NK-92 treated with Interleukin-12 subunit alpha and Interleukin-12 subunit beta, amount 100 ng/mL, for 24 hours (cell line): ENCODE measurements around the gene IDS.
"Not testable (repeated sequence)": the region's sequence is repeated elsewhere in the genome, so short reads cannot be mapped to it uniquely, and the experiment has no call there.

Experiments used
- DNase-seq: peaks from one replicate; lab custom pipeline; 2025; lab: John Stamatoyannopoulos, UW

Gene IDS

GRCh38 chrX:149504915-149505651 lies at the start of gene IDS:
IDS (minus strand) TSS chrX:149505306; CDS start chrX:149505137, 169 bp downstream.
- DNase-seq: peak; percentile 77

GRCh38 chrX:149551939-149552248 lies 46.8 kb upstream of the IDS start:
- not testable (repeated sequence) for DNase-seq

GRCh38 chrX:149551245-149551938 lies 46.3 kb upstream of the IDS start:
- not testable (repeated sequence) for DNase-seq

- not testable (repeated sequence) for DNase-seq
Observed at GRCh38 chrX:149550454-149550853, 45.3 kb upstream of the IDS start.

- not testable (repeated sequence) for DNase-seq
Observed at GRCh38 chrX:149549701-149550100, 44.6 kb upstream of the IDS start, which contains the start of gene HSFX3. HSFX3 (minus strand) TSS chrX:149549924; CDS start chrX:149549852, 72 bp downstream.

- not testable (repeated sequence) for DNase-seq
Observed at GRCh38 chrX:149547782-149548181, 42.7 kb upstream of the IDS start.

GRCh38 chrX:149546962-149547361 lies 41.9 kb upstream of the IDS start:
- DNase-seq: not testable (repeated sequence)

- not testable (repeated sequence) for DNase-seq
Observed at GRCh38 chrX:149545545-149546543, 40.7 kb upstream of the IDS start.

GRCh38 chrX:149541521-149542047 lies 36.5 kb upstream of the IDS start:
- no peak for DNase-seq

GRCh38 chrX:149540621-149541520 lies 35.8 kb upstream of the IDS start, which contains the start of gene EOLA1:
EOLA1 (plus strand) TSS chrX:149541012; CDS start chrX:149545631, 4,619 bp downstream.
- DNase-seq: peak; percentile 87

GRCh38 chrX:149540131-149540620 lies 35.1 kb upstream of the IDS start:
- DNase-seq: peak; percentile 87

GRCh38 chrX:149539283-149540130 lies 34.4 kb upstream of the IDS start:
- DNase-seq: peak; percentile 82

- not testable (repeated sequence) for DNase-seq
Observed at GRCh38 chrX:149537474-149537873, 32.4 kb upstream of the IDS start.

GRCh38 chrX:149534926-149535602 lies 30.0 kb upstream of the IDS start:
- DNase-seq: not testable (repeated sequence)

GRCh38 chrX:149533999-149534398 lies 28.9 kb upstream of the IDS start:
- not testable (repeated sequence) for DNase-seq

- not testable (repeated sequence) for DNase-seq
Observed at GRCh38 chrX:149532868-149533267, 27.8 kb upstream of the IDS start.

GRCh38 chrX:149531599-149531998 lies 26.5 kb upstream of the IDS start:
- DNase-seq: no peak

GRCh38 chrX:149528381-149528780 lies 23.3 kb upstream of the IDS start:
- DNase-seq: no peak

- DNase-seq: no peak
Observed at GRCh38 chrX:149527705-149528104, 22.6 kb upstream of the IDS start.
